Endothelial cell of umbilical vein (primary cell): ENCODE measurements around the gene SP140L. TPM values are rescaled to one million over a fixed set of nuclear protein-coding genes. Genes with fewer than 3 reads are reported as not detected.

Experiments used
- BruUV-seq: library from RNA; stranded (reverse); fragments of 400-500 nt; replicated peaks from 2 replicates; lab custom pipeline; 2021; lab: Mats Ljungman, UMichigan
- CTCF ChIA-PET: fragments of 300-600, 350-600 bp; sonication (Branson Sonifier 250); formaldehyde crosslinking; loops from one replicate; lab custom pipeline; 2021; ENCODE audit warnings: antibody characterized with exemption, inconsistent platforms; lab: Charles Lee
- POLR2A ChIA-PET: fragments of 300-600, 350-600 bp; sonication (Branson Sonifier 250); formaldehyde crosslinking; loops from one replicate; lab custom pipeline; 2021; ENCODE audit warnings: antibody characterized with exemption, inconsistent platforms; lab: Charles Lee
- DNase-seq: peaks from one replicate; pipeline ENCODE4 v3.0.0-alpha.2; 2011; ENCODE audit warnings: low read depth, low spot score
- FAIRE-seq: peaks from 2 replicates; lab custom pipeline; 2011; peaks lifted over from hg19 to GRCh38; lab: Jason Lieb, UNC
- H2AFZ ChIP-seq: 2 replicates; pipeline ENCODE4 v1.6.0; 2012; ENCODE audit warnings: low read depth, low read length, control low read depth, inconsistent platforms
- H3K27ac ChIP-seq: 2 replicates; pipeline ENCODE4 v1.5.1; 2011; ENCODE audit warnings: low read depth, mild to moderate bottlenecking, control low read depth, low read length, moderate library complexity; ENCODE audit not compliant: insufficient read depth
- H3K27me3 ChIP-seq, 2 experiments: 2 replicates each; pipeline versions ENCODE4 v1.6.0 to v1.6.1; 2011; ENCODE audit warnings: low read length in 2 of 2, mixed read lengths in 1 of 2; ENCODE audit not compliant: control insufficient read depth in 2 of 2, insufficient read depth in 2 of 2
- H3K36me3 ChIP-seq, 2 experiments: 2 replicates in 1 of 2; 3 replicates in 1 of 2; pipeline ENCODE4 v1.5.1; 2011; ENCODE audit warnings: low read length in 2 of 2, mild to moderate bottlenecking in 1 of 2, moderate library complexity in 1 of 2; ENCODE audit not compliant: control insufficient read depth in 2 of 2, insufficient read depth in 2 of 2; ENCODE audit errors: extremely low read depth in 1 of 2
- H3K4me1 ChIP-seq: 3 replicates; pipeline ENCODE4 v1.5.1; 2011; ENCODE audit warnings: mild to moderate bottlenecking, low read length; ENCODE audit not compliant: control insufficient read depth, insufficient read depth; ENCODE audit errors: extremely low read depth
- H3K4me2 ChIP-seq: 2 replicates; pipeline ENCODE4 v1.6.1; 2011; ENCODE audit warnings: low read length, control low read depth, mixed read lengths; ENCODE audit not compliant: insufficient read depth
- H3K4me3 ChIP-seq, 3 experiments: fragments of 200-600 bp in 1 of 3; sonication (generic), shearing (Covaris generic) in 1 of 3; replicated peaks in 1 of 3; 2 replicates each; pipeline ENCODE4 v1.5.1; 2011 to 2016; ENCODE audit warnings: control low read depth in 3 of 3, low read length in 3 of 3, mild to moderate bottlenecking in 2 of 3, inconsistent platforms in 1 of 3, low read depth in 1 of 3, moderate library complexity in 1 of 3; ENCODE audit not compliant: insufficient read depth in 1 of 3
- H3K79me2 ChIP-seq: 2 replicates; pipeline ENCODE4 v1.6.0; 2012; ENCODE audit warnings: low read length, inconsistent platforms; ENCODE audit not compliant: control insufficient read depth, insufficient read depth
- H3K9ac ChIP-seq: replicated peaks from 2 replicates; pipeline ENCODE3; 2011; ENCODE audit warnings: low read length, control low read depth; ENCODE audit not compliant: insufficient read depth; ENCODE audit errors: extremely low read depth
- H3K9me1 ChIP-seq: replicated peaks from 3 replicates; pipeline ENCODE4 v1.6.0; 2011; ENCODE audit warnings: mild to moderate bottlenecking, low read length; ENCODE audit not compliant: control insufficient read depth, insufficient read depth; ENCODE audit errors: extremely low read depth
- H3K9me3 ChIP-seq: replicated peaks from 2 replicates; pipeline ENCODE4 v1.5.1; 2012; ENCODE audit warnings: low read length, inconsistent platforms; ENCODE audit not compliant: control insufficient read depth, insufficient read depth
- H4K20me1 ChIP-seq: replicated peaks from 2 replicates; pipeline ENCODE3; 2011; ENCODE audit warnings: mild to moderate bottlenecking, low read length; ENCODE audit not compliant: control insufficient read depth, insufficient read depth; ENCODE audit errors: extremely low read depth
- EZH2 ChIP-seq: IDR thresholded peaks from 2 replicates; pipeline ENCODE4 v1.6.1; 2012; ENCODE audit warnings: borderline replicate concordance, low read depth, mild to moderate bottlenecking, moderate library complexity, low read length, inconsistent platforms; ENCODE audit not compliant: severe bottlenecking
- FOS ChIP-seq: IDR thresholded peaks from 2 replicates; pipeline ENCODE4 v1.6.1; 2011; ENCODE audit warnings: mild to moderate bottlenecking, low read length, moderate library complexity, borderline replicate concordance; ENCODE audit not compliant: insufficient read depth
- GATA2 ChIP-seq: IDR thresholded peaks from 2 replicates; pipeline ENCODE4 v1.7.0; 2011; ENCODE audit warnings: low read depth, mild to moderate bottlenecking, moderate library complexity, mixed read lengths, low read length; ENCODE audit not compliant: insufficient read length, insufficient read depth
- JUN ChIP-seq: IDR thresholded peaks from 2 replicates; pipeline ENCODE4 v1.6.1; 2011; ENCODE audit warnings: borderline replicate concordance, low read depth; ENCODE audit not compliant: insufficient read length, insufficient read depth
- MAX ChIP-seq: IDR thresholded peaks from 2 replicates; pipeline ENCODE4 v1.6.1; 2011; ENCODE audit not compliant: insufficient read depth, insufficient read length
- MYC ChIP-seq: IDR thresholded peaks from one replicate; pipeline ENCODE4 v1.6.1; 2011; ENCODE audit warnings: mild to moderate bottlenecking, low read depth, low read length
- POLR2A ChIP-seq: IDR thresholded peaks from 2 replicates; pipeline ENCODE4 v1.6.1; 2012; ENCODE audit warnings: low read depth, mild to moderate bottlenecking, control low read depth, low read length
- POLR2AphosphoS5 ChIP-seq: IDR thresholded peaks from 2 replicates; pipeline ENCODE4 v1.6.1; 2012; ENCODE audit warnings: low read depth, mild to moderate bottlenecking, control low read depth, low read length, moderate library complexity; ENCODE audit not compliant: insufficient read depth
- dilution Hi-C: fragments of 300-500 bp; cut with MboI; formaldehyde crosslinking; loops from one replicate; pipeline ENCODE4 v1.15.0; 2019; ENCODE audit warnings: low sequenced_read_pairs; ENCODE audit not compliant: extremely low pct_ligation_motif_present
- intact Hi-C: fragments of 100-400 bp; cut with micrococcal nuclease; formaldehyde crosslinking; loops from one replicate; pipeline ENCODE4 v1.10.0; 2022
- polyA plus RNA-seq, 4 experiments: library from polyadenylated mRNA; depleted of rRNA in 3 of 4; stranded (reverse) in 3 of 4; unstranded in 1 of 4; fragments of >200 nt; gene quantifications; 2 replicates each; pipeline versions ENCODE4 v1.2.1 to v1.2.3, GENCODE V29; 2011 to 2012; ENCODE audit warnings: missing spikeins in 1 of 4
- total RNA-seq: library from RNA; stranded (reverse); gene quantifications from 2 replicates; pipeline ENCODE4 v1.2.3, GENCODE V29; 2021
- TF ChIP-seq, protein P1 (sequence below), 2 donors: IDR thresholded peaks; 1 replicate in 1 of 2; 2 replicates in 1 of 2; pipeline ENCODE4 v1.5.1; 2011; ENCODE audit warnings: low read length in 2 of 2, mild to moderate bottlenecking in 2 of 2, moderate library complexity in 2 of 2, control low read depth in 1 of 2, inconsistent platforms in 1 of 2, low read depth in 1 of 2; ENCODE audit not compliant: insufficient read depth in 1 of 2; ENCODE audit errors: extremely low read depth in 1 of 2

Gene SP140L
- total and polyA plus RNA-seq, 2 donors (not counting 3 experiments of a cell fraction or from before 2014, with no cell fraction given), result 16.0 to 27.3 TPM

DNA sequence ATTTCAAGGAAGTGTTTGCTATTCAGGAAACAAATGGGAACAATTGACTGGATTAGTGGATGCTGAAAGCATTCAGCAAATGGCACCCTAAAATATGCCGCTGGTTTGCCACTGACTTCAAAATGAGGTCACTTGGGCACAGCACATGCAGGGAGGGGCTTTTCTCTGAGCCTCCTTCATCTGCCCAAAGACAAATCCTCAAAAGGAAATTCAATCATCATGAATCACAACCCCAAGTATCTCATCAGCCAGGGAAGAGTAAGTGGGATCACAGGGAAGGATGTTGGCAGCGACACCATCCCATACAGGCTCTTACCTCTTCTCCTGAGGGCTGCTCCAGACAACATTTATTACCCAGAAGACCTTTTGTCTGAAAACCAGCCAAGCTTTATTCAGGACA is 14.4 kb upstream of the SP140L start:
- Histone ChIP-seq H3K27ac (no peak overlapping the region), H3K9me3 (no peaks in the 10 kb centered on the region), H3K9ac (no peak overlapping the region), H3K4me2 (no peak overlapping the region), H3K36me3 (no peaks in the 10 kb centered on the region), H4K20me1 (no peaks in the 10 kb centered on the region), H3K4me3 (no peak overlapping the region), H2AFZ (no peak overlapping the region), H3K9me1 (no peaks in the 10 kb centered on the region), H3K79me2 (no peaks in the 10 kb centered on the region), H3K4me1 (no peaks in the 10 kb centered on the region), H3K27me3 (peaks cover 0 to 2% of the 10 kb centered on the region in 2 experiments)
- CTCF ChIA-PET, result no interaction called here
- FAIRE-seq, result no peak
- no peak for DNase-seq
- TF ChIP-seq MAX, result no peak
- no peak for TF ChIP-seq POLR2A
- TF ChIP-seq JUN, result no peak
- no peak for TF ChIP-seq MYC
- TF ChIP-seq EZH2, result no peak
- no peak for TF ChIP-seq GATA2
- no peak for TF ChIP-seq FOS
- no peak for TF ChIP-seq POLR2AphosphoS5
- TF ChIP-seq, protein P1, sequence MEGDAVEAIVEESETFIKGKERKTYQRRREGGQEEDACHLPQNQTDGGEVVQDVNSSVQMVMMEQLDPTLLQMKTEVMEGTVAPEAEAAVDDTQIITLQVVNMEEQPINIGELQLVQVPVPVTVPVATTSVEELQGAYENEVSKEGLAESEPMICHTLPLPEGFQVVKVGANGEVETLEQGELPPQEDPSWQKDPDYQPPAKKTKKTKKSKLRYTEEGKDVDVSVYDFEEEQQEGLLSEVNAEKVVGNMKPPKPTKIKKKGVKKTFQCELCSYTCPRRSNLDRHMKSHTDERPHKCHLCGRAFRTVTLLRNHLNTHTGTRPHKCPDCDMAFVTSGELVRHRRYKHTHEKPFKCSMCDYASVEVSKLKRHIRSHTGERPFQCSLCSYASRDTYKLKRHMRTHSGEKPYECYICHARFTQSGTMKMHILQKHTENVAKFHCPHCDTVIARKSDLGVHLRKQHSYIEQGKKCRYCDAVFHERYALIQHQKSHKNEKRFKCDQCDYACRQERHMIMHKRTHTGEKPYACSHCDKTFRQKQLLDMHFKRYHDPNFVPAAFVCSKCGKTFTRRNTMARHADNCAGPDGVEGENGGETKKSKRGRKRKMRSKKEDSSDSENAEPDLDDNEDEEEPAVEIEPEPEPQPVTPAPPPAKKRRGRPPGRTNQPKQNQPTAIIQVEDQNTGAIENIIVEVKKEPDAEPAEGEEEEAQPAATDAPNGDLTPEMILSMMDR (IDR thresholded peaks at IDR 0.05; ENCODE audit: extremely low read depth in 1 of 2, insufficient read depth in 1 of 2, low read depth in 1 of 2, low read length in 2 of 2), result no peak
- dilution Hi-C loops, result no loop called here
- POLR2A ChIA-PET, result no interaction called here
- intact Hi-C loops, result no loop called here
- BruUV-seq, result no TSS peak
